Measurements from ENCODE around the gene PBX3. TPM values are rescaled to one million over a fixed set of nuclear protein-coding genes. Genes with fewer than 3 reads are reported as not detected.
A peak's percentile ranks its signal among the peaks of the same experiment; 100 is the strongest.

PBX3 gene
- total RNA-seq, 3 donors from 2014 or later (not counting 1 experiment from before 2014, with no cell fraction given), result 42.1 to 46.9 (median 44.6) TPM

DNA sequence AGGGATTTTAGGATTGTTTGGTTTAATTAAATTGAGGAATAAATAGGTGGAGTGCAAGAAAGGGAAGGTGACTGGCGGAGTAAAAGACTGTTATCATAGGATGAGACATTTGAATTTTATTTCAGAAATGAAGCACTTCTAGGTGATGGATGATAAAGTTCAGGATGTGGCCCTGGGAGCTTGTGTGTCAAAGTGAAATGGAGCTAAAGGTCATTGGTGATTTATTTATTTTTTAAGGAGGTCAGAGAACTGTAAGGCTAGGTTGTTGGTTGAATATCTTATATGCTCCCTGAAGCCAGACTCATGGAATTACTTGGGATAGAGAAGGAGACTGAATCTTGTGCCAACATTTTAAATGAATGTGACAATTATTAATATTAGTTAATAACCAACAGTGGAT, 40.5 kb downstream of the PBX3 start:
- Mint-ChIP-seq H3K36me3 (no peaks in the 10 kb centered on the region), H3K27ac (no peak overlapping the region), H3K9me3 (no peaks in the 10 kb centered on the region), H3K27me3 (ENCODE audit: low read depth in 2 of 2) (no peaks in the 10 kb centered on the region), H3K4me3 (no peak overlapping the region), H3K4me1 (peaks cover 24 to 32% of the 10 kb centered on the region in 2 donors)
- intact Hi-C loops (cut with micrococcal nuclease), result no loop called here
- no peaks in the 10 kb centered on the region for H3K4me1 ChIP-seq (ENCODE audit: control insufficient read depth, insufficient read depth, low read length)
- H3K4me3 ChIP-seq (ENCODE audit: low read length), result no peak overlapping the region
- ATAC-seq, result no peak
- H3K27ac ChIP-seq (ENCODE audit: low read length), result no peak overlapping the region
- TF ChIP-seq, protein P1, sequence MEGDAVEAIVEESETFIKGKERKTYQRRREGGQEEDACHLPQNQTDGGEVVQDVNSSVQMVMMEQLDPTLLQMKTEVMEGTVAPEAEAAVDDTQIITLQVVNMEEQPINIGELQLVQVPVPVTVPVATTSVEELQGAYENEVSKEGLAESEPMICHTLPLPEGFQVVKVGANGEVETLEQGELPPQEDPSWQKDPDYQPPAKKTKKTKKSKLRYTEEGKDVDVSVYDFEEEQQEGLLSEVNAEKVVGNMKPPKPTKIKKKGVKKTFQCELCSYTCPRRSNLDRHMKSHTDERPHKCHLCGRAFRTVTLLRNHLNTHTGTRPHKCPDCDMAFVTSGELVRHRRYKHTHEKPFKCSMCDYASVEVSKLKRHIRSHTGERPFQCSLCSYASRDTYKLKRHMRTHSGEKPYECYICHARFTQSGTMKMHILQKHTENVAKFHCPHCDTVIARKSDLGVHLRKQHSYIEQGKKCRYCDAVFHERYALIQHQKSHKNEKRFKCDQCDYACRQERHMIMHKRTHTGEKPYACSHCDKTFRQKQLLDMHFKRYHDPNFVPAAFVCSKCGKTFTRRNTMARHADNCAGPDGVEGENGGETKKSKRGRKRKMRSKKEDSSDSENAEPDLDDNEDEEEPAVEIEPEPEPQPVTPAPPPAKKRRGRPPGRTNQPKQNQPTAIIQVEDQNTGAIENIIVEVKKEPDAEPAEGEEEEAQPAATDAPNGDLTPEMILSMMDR (IDR thresholded peaks at IDR 0.05), result no peak
- no peak for DNase-seq
- H3K27me3 ChIP-seq (ENCODE audit: control insufficient read depth, insufficient read depth, low read length), result no peaks in the 10 kb centered on the region
- WGBS (ENCODE audit: insufficient coverage), result 97% methylated on average over 1 of the region's 1 CpG
- no peaks in the 10 kb centered on the region for H3K9me3 ChIP-seq (ENCODE audit: control insufficient read depth, insufficient read depth, low read length)
- no peaks in the 10 kb centered on the region for H3K36me3 ChIP-seq (ENCODE audit: control insufficient read depth, insufficient read depth, low read length)

DNA sequence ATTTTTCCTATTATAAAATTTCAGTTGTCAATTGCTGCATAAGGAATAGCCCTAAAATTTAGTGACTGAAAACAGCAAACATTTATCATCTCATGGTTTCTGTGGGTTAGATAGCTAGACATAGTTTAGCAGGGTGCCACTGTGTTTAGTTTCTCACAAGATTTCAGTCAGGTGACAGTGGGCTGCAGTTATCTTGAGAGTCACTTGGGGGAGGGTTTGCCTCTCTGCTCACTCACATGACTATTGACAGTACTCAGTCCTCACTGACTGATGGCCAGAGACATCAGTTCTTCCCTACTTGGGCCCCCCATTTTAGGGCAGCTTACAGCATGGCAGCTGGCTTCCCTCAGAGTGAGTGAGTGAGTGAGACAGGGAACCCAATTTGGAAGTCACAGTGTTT, 42.0 kb downstream of the PBX3 start:
- H3K9me3 Mint-ChIP-seq, result no peaks in the 10 kb centered on the region

DNA sequence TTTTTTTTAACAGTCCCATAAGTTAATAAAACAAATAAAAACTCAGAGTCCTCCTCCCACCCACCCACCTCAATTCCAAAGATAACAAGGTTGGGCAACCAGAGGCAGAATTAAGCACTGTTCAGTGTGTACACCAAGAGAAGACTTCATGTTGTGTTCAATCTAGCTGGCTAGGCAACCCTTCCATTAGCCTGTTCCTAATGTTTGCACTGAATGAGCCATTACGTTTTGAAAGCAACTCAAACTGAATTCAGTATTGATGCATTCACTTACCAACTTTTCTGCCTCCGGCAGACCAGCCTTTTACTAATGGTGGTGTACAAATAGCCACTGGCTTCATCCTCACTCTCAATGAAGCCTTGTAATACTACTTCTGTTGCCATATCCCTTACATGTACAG, 47.5 kb downstream of the PBX3 start:
- Histone ChIP-seq H3K36me3 (ENCODE audit: control insufficient read depth, insufficient read depth, low read length) (no peaks in the 10 kb centered on the region), H3K27me3 (ENCODE audit: control insufficient read depth, insufficient read depth, low read length) (no peaks in the 10 kb centered on the region), H3K9me3 (ENCODE audit: control insufficient read depth, insufficient read depth, low read length) (no peaks in the 10 kb centered on the region), H3K4me1 (ENCODE audit: control insufficient read depth, insufficient read depth, low read length) (no peaks in the 10 kb centered on the region), H3K4me3 (ENCODE audit: low read length) (no peak overlapping the region), H3K27ac (ENCODE audit: low read length) (no peak overlapping the region)
- ATAC-seq, result no peak
- DNase-seq, result no peak
- Mint-ChIP-seq H3K27me3 (ENCODE audit: low read depth in 2 of 2) (no peaks in the 10 kb centered on the region), H3K4me1 (no peaks in the 10 kb centered on the region), H3K4me3 (no peak overlapping the region), H3K36me3 (no peaks in the 10 kb centered on the region), H3K27ac (no peak overlapping the region), H3K9me3 (no peaks in the 10 kb centered on the region)
- TF ChIP-seq, protein P1 (IDR thresholded peaks at IDR 0.05), result no peak
- WGBS (ENCODE audit: insufficient coverage), result 96% methylated on average over 2 of the region's 2 CpGs
- intact Hi-C loops (cut with micrococcal nuclease), result no loop called here

More for the DNA sequence above, 42.0 kb downstream of the PBX3 start:
- Mint-ChIP-seq H3K27me3 (ENCODE audit: low read depth in 2 of 2) (no peaks in the 10 kb centered on the region), H3K36me3 (no peaks in the 10 kb centered on the region), H3K27ac (no peak overlapping the region), H3K4me1 (peaks cover 24 to 32% of the 10 kb centered on the region in 2 donors), H3K4me3 (no peak overlapping the region)
- TF ChIP-seq, protein P1 (IDR thresholded peaks at IDR 0.05), result no peak
- Histone ChIP-seq H3K4me3 (ENCODE audit: low read length) (no peak overlapping the region), H3K36me3 (ENCODE audit: control insufficient read depth, insufficient read depth, low read length) (no peaks in the 10 kb centered on the region), H3K27me3 (ENCODE audit: control insufficient read depth, insufficient read depth, low read length) (no peaks in the 10 kb centered on the region), H3K9me3 (ENCODE audit: control insufficient read depth, insufficient read depth, low read length) (no peaks in the 10 kb centered on the region), H3K27ac (ENCODE audit: low read length) (no peak overlapping the region), H3K4me1 (ENCODE audit: control insufficient read depth, insufficient read depth, low read length) (no peaks in the 10 kb centered on the region)
- DNase-seq (peak in 1 of 2 donors; percentile 6), ATAC-seq (peak; percentile 54 to 63 (median 55))
- intact Hi-C loops (cut with micrococcal nuclease), result no loop called here

DNA sequence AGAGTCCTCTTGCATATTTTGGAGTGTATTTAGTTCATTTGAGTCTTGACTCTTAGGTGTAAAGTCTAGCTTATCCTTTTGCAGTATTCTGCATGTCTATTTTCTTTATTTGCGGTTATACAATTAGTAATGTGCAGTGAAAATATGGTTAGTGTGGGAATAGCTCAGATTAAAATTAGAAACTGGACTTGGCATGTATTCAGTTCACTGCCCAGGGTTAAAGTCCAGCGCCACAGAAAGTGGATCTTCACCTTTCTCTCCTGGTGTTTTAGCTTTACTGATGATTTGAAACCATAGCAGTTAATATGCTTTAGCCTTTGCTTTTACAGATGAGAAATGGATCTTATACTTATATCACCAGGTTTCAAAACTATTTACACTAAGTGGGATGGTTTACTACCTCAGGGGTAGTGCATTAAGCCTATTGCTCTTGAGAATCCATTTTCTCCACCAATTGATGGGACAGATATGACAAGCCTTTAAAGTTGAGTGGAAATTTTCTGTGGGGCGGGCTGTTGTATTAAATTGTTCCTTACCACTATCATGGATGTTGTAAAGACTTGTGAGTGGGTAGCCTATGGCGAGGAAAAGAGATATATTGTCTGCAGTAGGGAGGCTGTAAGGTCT, 48.9 kb downstream of the PBX3 start:
- Histone ChIP-seq H3K27me3 (ENCODE audit: control insufficient read depth, insufficient read depth, low read length) (no peaks in the 10 kb centered on the region), H3K27ac (ENCODE audit: low read length) (no peak overlapping the region), H3K4me1 (ENCODE audit: control insufficient read depth, insufficient read depth, low read length) (no peaks in the 10 kb centered on the region), H3K9me3 (ENCODE audit: control insufficient read depth, insufficient read depth, low read length) (no peaks in the 10 kb centered on the region), H3K36me3 (ENCODE audit: control insufficient read depth, insufficient read depth, low read length) (no peaks in the 10 kb centered on the region), H3K4me3 (ENCODE audit: low read length) (no peak overlapping the region)
- Mint-ChIP-seq H3K36me3 (no peaks in the 10 kb centered on the region), H3K4me1 (no peaks in the 10 kb centered on the region), H3K27ac (no peak overlapping the region), H3K9me3 (no peaks in the 10 kb centered on the region), H3K4me3 (no peak overlapping the region), H3K27me3 (ENCODE audit: low read depth in 2 of 2) (no peaks in the 10 kb centered on the region)
- DNase-seq (no peak), ATAC-seq (no peak)
- intact Hi-C loops (cut with micrococcal nuclease), result no loop called here
- TF ChIP-seq, protein P1 (IDR thresholded peaks at IDR 0.05), result no peak
- WGBS (ENCODE audit: insufficient coverage), result 100% methylated on average over 2 of the region's 4 CpGs

All from natural killer cell (primary cell).